B cell (primary cell): ENCODE measurements around the gene TFF2.

Source experiments
- EZH2 ChIP-seq: IDR thresholded peaks from 2 replicates; pipeline ENCODE4 v1.6.1; 2012; ENCODE audit warnings: borderline replicate concordance, low read depth, mild to moderate bottlenecking, moderate library complexity, low read length; ENCODE audit not compliant: insufficient read depth, poor library complexity, severe bottlenecking
- TF ChIP-seq, protein P1 (sequence below): fragments of 200-600 bp; IDR thresholded peaks from one replicate; pipeline ENCODE4 v1.8.0; 2022; ENCODE audit warnings: antibody characterized with exemption, mild to moderate bottlenecking

DNA sequence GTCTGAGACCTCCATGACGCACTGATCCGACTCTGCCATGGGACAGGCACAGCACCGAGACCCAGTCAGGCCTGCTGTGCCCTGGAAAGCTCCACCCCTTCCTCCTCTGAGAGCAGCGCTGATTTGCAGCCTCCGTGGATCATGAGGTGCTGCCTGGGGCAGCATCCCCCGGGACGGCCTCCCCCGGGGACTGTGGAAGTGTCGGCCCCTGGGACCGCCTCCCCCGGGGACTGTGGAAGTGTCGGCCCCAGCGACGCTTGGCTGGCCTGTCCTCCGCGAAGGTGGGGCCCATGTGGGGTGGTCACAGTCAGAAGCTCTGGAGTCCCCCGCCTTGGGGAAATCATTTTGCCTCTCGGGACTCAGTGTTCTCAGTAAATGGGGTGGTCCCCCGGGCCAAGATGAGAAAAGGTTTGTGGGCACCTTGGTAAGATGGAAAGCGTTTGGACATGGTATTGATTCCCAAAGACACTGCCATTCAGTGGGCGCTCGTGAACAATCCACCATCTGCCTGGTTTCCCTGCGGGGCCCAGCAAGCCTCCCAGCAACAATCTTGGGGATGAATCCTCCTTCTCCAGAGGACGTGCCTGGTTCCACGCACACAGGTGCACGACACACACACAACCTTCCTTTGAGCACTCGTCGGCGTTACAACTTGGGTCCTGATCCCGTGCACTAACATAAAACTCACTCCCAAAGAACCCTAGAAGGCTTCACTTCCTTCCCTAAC, 3.0 kb downstream of the TFF2 start:
- TF ChIP-seq, protein P1, sequence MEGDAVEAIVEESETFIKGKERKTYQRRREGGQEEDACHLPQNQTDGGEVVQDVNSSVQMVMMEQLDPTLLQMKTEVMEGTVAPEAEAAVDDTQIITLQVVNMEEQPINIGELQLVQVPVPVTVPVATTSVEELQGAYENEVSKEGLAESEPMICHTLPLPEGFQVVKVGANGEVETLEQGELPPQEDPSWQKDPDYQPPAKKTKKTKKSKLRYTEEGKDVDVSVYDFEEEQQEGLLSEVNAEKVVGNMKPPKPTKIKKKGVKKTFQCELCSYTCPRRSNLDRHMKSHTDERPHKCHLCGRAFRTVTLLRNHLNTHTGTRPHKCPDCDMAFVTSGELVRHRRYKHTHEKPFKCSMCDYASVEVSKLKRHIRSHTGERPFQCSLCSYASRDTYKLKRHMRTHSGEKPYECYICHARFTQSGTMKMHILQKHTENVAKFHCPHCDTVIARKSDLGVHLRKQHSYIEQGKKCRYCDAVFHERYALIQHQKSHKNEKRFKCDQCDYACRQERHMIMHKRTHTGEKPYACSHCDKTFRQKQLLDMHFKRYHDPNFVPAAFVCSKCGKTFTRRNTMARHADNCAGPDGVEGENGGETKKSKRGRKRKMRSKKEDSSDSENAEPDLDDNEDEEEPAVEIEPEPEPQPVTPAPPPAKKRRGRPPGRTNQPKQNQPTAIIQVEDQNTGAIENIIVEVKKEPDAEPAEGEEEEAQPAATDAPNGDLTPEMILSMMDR = no peak
- no peak for TF ChIP-seq EZH2
